ENCODE results near the gene TIMP2.
"Not testable (repeated sequence)": the region's sequence is repeated elsewhere in the genome, so short reads cannot be mapped to it uniquely, and the experiment has no call there.

Gene TIMP2

DNA sequence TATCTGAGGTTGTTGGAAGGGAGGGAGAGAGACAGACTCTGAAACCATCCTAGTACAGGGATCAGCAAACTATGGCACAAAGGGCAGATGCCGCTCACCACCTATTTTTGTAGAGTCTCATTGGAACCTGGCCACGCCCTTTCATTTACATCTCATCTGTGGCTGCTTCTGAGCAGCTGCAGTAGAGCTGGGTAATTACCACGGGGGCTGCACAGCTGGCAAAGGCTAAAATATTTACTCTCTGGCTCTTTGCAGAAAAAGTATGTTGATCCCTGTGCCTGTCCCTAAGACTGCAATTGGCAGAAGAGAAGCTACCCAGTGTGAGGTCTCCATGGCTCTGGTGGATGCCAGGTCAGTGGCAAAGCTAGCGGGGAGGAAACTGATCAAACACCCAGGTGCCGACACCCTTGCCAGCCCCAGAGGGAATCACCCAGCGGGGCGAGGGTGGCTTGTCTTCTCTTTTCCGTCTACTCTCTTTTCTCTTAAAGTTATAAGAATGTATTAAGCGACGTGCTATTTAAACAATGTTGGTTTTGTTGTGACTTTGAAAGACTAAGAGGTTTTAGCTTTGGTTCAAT, 36.2 kb downstream of the TIMP2 start:
- DNase-seq (ENCODE audit: low spot score), result no peak

DNA sequence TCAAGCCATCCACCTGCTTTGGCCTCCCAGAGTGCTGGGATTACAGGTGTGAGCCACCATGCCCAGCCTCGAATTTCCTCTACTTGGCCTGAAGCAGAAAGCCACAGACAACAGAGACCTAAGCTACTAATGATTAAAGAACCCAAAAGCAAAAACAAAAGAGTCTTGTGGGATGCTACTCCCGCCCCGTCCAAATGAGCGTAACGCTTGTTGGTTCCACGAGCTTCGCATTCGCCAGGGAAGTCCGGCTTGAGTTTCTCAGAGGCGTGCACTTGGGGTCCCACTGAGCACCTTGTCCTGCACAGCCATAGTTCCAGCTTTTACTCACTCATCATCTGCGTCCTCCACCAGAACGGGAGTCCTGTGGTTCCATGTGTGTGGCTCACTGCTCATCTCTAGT, 38.2 kb downstream of the TIMP2 start:
- DNase-seq (ENCODE audit: low spot score), result no peak

DNA sequence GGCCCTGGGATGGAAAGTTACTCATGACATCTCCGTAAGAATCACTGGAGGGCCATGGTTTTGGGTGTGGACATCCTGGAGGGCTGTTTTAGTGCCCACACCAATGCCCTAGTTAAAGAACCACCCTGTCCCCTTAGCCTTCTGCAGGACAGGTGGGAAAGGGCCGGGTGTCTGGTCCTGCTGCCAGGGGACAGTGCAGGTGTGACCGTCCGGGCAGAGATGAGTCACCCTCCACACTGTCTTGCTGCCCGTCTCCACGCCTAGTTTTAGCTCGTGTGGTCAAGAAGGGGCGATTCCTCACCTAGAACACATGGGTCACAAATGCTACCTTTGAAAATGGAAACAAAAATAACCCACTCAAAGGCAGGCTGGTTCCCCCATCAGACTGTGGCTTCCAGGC, 39.2 kb downstream of the TIMP2 start:
- peak; percentile 35 for DNase-seq (ENCODE audit: low spot score)

DNA sequence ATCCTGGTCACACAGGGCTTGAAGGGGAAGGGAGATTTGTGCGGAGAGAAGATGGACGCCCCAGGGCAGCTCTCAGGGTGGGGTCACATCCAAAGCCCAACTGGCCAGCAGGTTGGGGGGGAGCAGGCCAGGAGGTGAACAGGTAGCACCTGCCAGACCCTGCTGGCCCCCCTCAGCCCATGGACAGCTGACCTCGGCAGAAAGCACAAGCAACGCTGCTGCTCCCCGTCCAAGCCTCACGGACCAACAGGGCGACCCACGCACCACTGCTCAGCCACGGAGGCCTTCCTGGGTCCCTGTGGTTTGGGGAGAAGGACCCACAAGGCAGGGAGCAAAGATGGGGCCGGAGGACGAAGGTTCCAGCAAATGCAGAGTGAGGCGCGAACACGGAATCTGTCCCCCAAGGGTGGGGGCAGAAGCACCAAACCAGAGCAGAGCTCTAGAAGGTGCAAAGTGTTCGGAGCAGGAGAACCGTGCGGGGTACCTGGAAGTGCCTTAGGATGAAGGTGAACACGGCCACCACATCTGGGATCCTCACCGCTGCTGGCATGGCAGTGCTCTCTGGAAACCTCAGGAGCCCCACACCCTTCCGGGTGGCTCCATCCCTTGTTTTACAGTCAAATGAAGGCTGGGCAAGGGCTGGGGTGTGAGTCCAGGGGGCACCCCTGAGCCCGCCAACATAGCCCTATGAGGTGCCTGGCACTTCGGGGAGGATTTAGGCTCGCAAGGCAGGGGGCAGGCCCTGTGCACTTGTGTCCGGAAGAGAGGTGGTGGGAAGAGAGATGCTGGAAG, 40.1 kb downstream of the TIMP2 start:
- no peak for DNase-seq (ENCODE audit: low spot score)

DNA sequence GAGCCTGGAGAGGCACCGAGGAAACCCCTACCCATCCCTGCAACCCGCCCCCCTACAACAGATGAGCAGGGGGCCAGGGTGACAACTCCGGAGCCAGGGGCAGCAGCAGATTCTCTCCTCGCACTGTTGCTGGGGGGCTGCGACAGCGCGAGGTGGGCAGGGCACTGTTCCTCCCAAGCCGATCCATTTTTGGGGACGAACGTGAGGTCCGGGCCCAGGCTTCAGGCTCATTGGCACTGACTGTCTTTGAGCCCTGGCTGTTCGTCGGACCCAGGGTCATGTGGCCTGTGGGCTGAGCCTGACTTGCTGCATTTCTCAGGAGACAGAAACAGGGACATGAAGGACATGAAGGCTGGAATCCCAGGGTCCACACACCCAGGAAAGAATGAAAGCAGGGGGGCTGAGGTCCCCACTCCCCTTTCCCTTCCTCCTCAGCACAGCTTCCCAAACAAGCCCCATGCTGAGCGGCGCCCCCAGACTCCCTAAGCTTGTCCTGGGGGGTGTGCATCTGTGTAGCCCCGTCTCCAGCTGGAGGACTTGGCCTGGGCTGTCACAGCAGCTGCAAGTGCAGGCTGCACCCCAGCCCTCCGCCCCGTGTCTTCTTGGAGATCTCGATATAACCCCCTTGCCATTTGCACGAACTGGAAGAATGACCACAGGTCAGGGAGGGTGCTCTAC, 40.9 kb downstream of the TIMP2 start:
- no peak for DNase-seq (ENCODE audit: low spot score)

DNA sequence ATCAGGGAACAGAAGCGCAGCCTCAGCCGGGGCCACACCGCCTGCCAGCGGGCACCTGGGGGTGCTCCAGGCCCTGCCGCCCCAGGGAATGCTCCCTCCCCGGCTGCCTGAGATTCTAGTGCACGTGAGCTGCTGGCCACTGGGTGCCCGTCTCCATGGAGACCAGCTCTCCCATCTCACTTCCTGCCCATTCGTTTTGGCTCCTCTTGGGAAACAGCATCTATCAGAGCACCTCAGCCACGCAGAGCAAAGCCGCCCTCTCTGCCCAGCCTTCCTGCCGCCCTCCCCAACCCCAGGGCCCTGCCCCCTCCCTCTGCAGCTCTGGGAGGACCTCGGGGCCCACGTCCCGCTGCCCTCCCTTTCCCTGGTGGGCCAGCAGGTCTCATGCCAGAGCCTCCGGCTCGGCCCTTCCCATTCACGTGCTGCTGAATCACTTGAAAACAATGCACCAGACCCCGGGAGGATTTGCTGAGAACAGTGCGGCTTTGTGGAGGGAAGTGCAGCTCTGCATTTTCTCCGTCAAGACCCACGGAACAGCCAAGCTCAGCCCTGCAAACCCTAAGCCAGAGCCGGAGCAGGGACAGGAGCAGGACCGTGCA, 41.6 kb downstream of the TIMP2 start:
- DNase-seq (ENCODE audit: low spot score), result peak; percentile 92

DNA sequence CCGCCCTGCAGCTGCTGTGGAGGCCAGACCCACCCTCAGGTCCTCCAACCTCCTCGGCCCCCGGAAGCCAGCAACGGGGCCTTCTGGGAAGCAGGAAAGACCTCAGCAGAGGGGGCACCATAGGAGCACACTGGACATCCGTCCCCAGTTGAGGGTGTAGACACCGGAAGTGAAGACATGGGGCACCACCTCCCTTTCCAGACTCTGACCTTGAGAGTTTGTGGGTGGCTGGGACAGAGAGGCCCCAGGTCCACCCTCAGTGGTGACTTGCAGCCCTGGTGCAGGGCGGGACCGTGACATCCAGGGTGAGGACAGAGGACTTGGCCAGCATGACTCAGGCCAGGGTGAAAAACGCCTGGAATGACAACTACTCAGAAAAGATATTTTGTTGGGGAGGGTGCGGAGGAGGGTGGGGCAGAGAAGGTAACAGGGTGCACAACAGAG, 42.1 kb downstream of the TIMP2 start:
- peak; percentile 90 for DNase-seq (ENCODE audit: low spot score)

DNA sequence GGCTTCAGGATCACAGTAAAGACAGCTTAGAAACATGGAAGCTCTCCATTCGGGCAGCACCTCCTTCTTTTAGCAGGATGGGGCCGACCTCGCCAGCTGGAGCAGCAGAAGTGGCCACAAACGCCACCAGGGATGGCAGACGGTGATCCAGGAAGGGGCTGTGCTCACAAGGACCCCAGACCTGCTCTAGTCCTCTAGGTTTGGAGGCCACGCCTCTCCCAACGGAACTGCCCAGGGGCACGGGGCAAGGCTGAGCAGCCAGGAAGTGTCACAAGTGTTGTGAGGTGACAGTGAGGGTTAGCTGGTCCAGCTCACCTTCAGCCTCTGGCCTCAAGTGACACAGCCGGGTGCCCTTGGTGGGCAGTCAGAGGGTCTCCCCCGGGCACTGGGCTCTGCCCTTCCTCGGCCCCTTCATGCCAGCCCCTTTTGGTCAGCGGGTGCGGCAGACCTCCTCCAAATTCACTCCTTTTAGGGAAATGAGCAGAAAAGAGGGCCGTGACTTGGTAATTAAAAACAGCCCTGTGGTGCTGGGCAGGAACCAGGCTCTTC, 42.6 kb downstream of the TIMP2 start:
- no peak for DNase-seq (ENCODE audit: low spot score)

DNA sequence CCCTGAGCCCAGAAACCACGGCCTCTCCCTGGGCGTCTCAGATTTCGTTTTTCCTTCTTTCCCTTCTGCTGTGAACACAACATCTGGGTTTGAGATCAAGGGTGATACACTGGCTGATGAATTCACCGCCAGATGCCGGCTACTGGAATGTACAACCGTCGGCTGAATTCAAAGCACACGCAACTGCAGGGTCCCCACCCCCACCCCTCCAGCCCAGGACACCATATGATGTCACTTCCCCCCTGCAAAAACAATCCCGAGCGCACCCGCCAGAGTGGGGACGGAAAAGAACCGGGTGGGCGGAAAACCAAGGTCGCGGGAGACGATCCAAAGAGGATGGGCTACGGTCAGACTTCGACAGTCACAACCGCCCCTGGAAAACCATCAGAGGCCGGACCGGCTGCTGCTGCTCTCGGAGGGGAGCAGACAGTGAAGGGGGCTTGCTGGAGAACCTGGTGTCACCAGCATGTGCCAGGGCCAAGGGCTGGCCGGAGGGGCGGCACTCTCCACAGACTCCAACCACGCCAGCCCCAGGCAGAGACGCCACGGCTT, 45.5 kb downstream of the TIMP2 start:
- no peak for DNase-seq (ENCODE audit: low spot score)

DNA sequence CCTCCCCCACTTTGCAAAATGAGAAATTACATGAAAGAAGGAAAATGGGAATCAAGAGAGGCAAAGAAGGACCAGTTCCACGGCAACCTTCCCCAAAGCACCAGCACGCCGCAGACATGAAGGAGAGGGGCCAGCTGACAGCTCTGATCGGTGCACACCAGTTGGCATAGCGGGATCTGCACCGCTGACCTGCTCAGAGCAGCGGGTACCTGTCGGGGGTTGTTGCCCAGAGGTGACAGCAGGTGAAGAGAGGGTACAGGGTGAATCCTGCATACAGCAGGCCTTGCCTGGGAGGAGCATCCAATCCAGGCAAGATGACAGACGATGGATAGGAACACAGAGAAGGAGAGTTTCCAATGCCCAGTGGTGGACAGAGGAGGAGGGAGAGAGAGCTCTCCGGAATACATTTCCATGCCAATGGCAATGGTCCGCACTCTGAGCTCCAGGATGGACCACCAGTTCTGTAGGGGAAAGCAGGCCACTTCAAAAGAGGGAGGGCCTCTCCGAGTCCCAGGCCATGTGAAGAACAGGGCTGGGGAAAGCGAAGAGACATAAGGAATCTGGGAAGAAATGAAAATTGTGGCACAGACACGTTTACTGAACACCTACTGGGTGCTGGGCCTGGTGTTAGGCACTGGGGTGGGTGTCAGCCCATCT, 46.2 kb downstream of the TIMP2 start:
- DNase-seq (ENCODE audit: low spot score), result no peak

DNA sequence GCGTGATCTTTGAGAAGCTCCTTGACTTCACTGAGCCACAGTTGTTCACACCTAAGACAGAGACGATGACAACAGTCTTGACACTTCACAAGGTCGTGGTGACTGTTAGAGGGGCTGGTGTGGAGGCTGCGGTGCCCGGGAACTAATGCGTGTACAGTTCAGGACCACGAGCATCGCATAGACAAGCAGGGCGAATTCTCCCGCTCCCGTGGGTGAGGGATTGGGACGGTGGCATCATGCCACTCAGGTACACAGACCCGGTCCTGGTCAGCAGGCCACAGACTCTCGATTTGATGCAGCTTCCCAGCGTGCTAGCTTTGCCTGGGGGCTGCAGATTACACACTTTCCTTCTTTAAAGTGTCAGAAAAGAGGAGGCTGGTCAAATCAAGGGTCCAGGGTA, 46.9 kb downstream of the TIMP2 start:
- no peak for DNase-seq (ENCODE audit: low spot score)

DNA sequence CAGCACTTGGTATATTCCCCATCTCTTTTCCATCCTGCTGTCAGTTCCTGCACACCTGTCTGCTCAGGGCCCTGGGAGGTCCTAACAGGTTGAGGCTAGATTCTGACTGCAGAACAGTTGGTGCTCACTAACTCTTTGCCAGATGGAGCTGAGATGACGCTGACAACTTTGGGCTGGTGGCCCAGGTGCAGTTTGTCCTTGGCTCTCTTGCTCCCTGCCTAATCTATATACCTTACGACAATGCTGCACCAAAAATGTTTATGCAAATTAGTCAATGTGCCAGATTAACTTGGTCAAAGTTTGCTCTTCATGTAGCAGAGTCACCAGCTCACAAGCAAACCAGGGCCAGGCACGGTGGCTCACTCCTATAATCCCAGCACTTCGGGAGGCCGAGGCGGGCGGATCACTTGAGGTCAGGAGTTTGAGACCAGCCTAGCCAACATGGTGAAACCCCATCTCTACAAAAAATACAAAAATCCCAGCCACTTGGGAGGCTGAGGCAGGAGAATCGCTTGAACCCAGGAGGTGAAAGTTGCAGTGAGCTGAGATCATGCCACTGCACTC, 48.2 kb downstream of the TIMP2 start:
- DNase-seq (ENCODE audit: low spot score), result not testable (repeated sequence)

DNA sequence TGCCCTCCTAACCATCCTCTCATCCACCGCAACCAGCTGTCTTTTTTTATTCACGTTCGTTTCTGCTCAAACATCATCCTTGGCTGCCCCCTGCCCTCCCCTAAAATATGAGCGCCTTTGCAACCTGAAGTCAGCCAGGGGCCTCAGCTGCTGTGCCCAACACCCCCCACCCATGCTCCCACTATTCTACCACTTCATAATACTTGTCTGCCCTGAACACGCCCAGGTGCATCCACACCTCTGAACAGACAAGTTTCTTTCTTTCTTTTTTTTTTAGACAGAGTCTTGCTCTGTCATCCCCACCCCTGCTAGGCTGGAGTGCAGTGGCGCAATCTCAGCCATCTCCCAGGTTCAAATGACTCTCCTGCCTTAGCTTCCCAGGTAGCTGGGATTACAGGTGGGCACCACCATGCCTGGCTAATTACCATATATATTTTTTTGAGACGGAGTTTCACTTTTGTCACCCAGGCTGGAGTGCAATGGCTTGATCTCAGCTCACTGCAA, 49.0 kb downstream of the TIMP2 start:
- no peak for DNase-seq (ENCODE audit: low spot score)

DNA sequence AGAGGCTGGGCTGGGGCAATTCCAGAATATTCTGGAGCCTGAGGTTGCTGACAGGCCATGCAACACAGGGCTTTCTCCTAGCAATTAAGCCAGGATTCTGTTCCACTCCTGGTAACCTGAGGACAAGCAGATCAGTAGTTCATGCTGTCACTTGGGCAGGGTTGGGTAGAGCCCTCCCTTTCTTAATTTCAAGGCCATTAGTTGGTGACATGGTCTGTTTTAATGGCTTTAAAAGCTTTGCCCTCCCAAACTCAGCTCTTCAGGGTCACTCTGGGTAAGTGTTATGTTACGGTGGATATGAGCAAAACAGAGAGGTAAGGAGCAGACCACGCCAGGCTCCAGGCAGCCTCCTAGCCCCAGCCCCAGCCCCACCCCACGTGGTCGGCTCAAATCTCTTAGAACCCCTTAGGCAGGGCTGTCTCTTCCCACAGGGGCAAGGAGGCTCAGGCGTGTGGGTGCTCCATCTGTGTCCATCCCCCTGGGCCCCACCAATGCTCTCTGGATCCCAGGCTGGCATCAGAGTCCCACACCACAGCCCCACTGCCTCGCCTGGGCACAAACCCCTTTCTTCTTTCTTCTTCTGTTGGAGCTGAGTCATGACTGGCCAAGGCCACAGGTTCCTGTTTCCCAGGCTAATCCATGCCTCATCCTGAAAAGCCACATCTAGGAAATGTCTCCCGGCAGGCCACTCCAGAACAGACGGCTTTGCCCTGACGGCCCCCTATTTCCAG, 49.7 kb downstream of the TIMP2 start:
- DNase-seq (ENCODE audit: low spot score), result peak; percentile 29

DNA sequence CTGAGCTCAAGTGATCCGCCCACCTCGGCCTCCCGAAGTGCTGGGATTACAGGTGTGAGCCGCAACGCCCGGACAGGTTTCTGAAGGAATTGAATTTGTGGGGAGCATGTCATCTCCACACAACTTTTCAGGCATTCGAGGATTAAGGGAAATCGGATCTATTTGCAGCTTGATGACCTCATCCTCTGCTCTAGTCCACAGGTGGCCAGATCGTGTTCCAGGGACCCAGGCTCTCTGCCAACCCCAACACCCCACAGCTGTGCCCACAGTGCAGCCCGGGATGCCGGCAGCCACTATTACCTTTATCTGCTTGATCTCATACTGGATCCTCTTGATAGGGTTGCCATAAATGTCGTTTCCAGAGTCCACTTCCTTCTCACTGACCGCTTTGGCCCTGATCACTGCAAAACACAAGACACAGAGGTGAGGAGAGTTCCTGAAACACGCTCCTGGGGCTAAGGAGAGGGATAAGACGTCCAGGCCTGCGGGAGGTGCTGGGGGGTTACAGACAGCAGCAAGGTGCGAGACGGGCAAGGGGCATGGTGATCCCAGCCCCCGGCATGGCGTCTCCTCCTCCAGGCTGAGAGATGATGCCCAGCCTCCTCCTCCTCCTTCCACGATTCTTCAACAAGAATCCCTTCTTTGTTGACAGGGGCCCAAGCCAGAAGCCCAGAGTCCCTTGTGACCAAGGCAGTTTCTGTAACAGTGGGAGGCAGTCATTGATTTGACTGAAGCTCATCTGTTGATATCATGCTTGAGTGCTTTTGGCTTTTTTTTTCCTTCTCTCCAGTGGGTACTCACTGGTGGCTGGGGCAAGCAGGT, 51.5 kb downstream of the TIMP2 start:
- DNase-seq (ENCODE audit: low spot score), result peak; percentile 44

DNA sequence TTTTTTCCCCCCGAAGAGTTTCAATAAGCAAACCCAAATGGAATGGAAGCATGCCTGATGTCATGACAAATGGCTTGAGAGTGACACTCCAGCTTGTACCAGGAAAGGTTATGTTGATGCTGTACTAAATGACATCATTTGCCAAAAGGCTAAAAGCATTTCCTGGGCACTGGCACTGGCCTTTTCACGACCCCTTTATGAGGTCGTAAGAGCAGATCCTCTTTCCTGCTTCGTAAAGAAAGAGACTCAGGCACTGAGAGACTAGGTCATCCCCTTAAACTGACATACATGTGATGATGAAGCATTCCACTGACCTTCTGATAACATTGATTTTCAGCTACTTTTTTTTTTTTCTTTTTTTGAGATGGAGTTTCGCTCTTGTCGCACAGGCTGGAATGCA, 52.7 kb downstream of the TIMP2 start:
- peak; percentile 26 for DNase-seq (ENCODE audit: low spot score)

DNA sequence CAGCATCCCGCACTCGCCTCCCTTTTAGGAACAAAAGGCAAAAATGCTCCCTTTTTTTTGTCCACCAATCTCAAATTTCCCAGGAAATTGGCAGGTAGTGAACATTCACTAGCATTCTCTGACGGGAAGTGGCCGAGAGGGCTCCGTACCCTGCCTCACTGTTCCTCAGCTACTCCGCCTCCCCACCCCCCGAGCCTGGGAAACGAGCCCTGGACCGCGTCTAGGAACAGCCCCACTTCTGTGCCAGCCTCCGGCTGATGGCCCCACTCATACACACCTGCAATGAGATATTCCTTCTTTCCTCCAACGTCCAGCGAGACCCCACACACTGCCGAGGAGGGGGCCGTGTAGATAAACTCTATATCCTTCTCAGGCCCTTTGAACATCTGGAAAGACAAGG, 54.6 kb downstream of the TIMP2 start:
- no peak for DNase-seq (ENCODE audit: low spot score)

DNA sequence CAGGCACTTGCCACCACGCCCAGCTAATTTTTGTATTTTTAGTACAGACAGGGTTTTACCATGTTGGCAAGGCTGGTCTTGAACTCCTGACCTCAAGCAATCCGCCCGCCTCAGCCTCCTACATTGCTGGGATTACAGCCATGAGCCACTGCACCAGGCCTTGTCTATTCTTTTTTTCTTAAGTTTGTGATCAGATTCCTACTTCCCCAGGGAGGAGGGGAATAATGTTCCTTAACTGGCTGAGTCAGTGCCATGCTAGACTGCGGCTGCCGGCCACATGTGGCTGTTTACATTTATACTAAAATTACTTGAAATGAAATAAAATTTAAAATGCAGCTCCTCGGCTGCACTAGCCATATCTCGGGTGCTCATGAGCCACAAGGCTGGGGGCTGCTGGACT, 56.8 kb downstream of the TIMP2 start:
- no peak for DNase-seq (ENCODE audit: low spot score)

DNA sequence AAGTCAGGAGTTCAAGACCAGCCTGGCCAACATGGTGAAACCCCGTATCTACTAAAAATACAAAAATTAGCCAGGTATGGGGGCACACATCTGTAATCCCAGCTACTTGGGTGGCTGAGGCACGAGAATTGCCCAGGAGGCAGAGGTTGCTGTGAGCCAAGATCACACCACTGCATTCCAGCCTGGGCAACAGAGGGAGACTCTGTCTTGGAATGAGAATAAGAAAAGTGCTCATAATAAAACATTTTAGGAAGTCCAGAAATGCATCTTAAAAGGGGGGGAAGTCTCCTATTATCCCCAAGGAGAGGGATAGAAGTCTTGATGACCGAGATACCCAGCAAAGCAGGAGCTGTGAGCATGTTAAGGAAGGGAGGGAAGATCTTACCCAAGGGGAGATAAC, 58.1 kb downstream of the TIMP2 start:
- not testable (repeated sequence) for DNase-seq (ENCODE audit: low spot score)

Data from kidney tubule cell (primary cell).